H1 (cell line): ENCODE results near the gene NEDD4. TPM values are rescaled to one million over a fixed set of nuclear protein-coding genes. Genes with fewer than 3 reads are reported as not detected.

Experiments
- CEBPB ChIP-seq: IDR thresholded peaks from 2 replicates; pipeline ENCODE4 v1.6.1; 2012; ENCODE audit warnings: low read depth, low read length
- CHD1 ChIP-seq: IDR thresholded peaks from 2 replicates; pipeline ENCODE4 v1.6.1; 2012; ENCODE audit warnings: low read depth, low read length, improper control_type of control experiment
- CTCF ChIP-seq, 3 experiments: IDR thresholded peaks; 1 replicate in 2 of 3; 2 replicates in 1 of 3; pipeline versions ENCODE4 v1.5.1 to v1.6.1; 2011; ENCODE audit warnings: low read length in 3 of 3, mild to moderate bottlenecking in 3 of 3, inconsistent platforms in 2 of 3, low read depth in 1 of 3, moderate library complexity in 1 of 3; ENCODE audit not compliant: insufficient read depth in 1 of 3; ENCODE audit errors: control extremely low read depth in 1 of 3
- EP300 ChIP-seq, 2 experiments: IDR thresholded peaks; 1 replicate in 1 of 2; 2 replicates in 1 of 2; pipeline ENCODE4 v1.6.1; 2011 to 2012; ENCODE audit warnings: low read depth in 2 of 2, low read length in 2 of 2, mild to moderate bottlenecking in 2 of 2, borderline replicate concordance in 1 of 2, inconsistent platforms in 1 of 2, moderate library complexity in 1 of 2
- NRF1 ChIP-seq: IDR thresholded peaks from 2 replicates; pipeline ENCODE4 v1.6.1; 2011; ENCODE audit warnings: mild to moderate bottlenecking, low read depth, low read length, improper control_type of control experiment
- PHF8 ChIP-seq: fragments of 200-600 bp; sonication (generic); conservative IDR thresholded peaks from 2 replicates; pipeline ENCODE4 v1.7.1; 2012; ENCODE audit warnings: low read depth, mild to moderate bottlenecking, inconsistent platforms, low read length, moderate library complexity
- RBBP5 ChIP-seq: IDR thresholded peaks from 2 replicates; pipeline ENCODE4 v1.7.1; 2012; ENCODE audit warnings: low read depth, mild to moderate bottlenecking, inconsistent platforms, low read length, moderate library complexity, borderline replicate concordance
- RFX5 ChIP-seq: IDR thresholded peaks from 2 replicates; pipeline ENCODE4 v1.6.1; 2011; ENCODE audit warnings: low read depth, low read length, improper control_type of control experiment, borderline replicate concordance
- SIN3A ChIP-seq, 2 experiments: IDR thresholded peaks in 1 of 2; conservative IDR thresholded peaks in 1 of 2; 2 replicates each; pipeline ENCODE4 v1.6.1; 2011 to 2012; ENCODE audit warnings: low read length in 2 of 2, improper control_type of control experiment in 1 of 2, low read depth in 1 of 2, mild to moderate bottlenecking in 1 of 2
- SRF ChIP-seq: IDR thresholded peaks from 2 replicates; pipeline ENCODE4 v1.6.1; 2011; ENCODE audit warnings: mild to moderate bottlenecking, low read depth, low read length, moderate library complexity
- polyA plus RNA-seq, 7 experiments: library from polyadenylated mRNA; depleted of rRNA in 3 of 7; stranded (reverse) in 5 of 7; unstranded in 2 of 7; fragments of >200 nt in 5 of 7; fragments of 200-250 nt in 2 of 7; gene quantifications; 1 replicate in 5 of 7; 2 replicates in 1 of 7; 4 replicates in 1 of 7; pipeline versions ENCODE4 v1.2.1 to v1.2.3, GENCODE V29; 2011 to 2013; ENCODE audit warnings: missing spikeins in 2 of 7, mixed read lengths in 2 of 7
- total RNA-seq: library from RNA; stranded (reverse); fragmentation: NEBNext Ultra II Directional; extraction: Animal tissue kit (Norgen Biotek cat#: 25700); gene quantifications from 2 replicates; pipeline ENCODE4 v1.2.1, GENCODE V29; 2021

NEDD4 gene
- total and polyA plus RNA-seq, 2 of the 8 experiments (the other 6 are each of a cell fraction or from before 2014, with no cell fraction given), result 0.95 to 3.9 TPM

- TF ChIP-seq CTCF (IDR thresholded peaks at IDR 0.05; ENCODE audit: control extremely low read depth in 1 of 3, insufficient read depth in 1 of 3, low read depth in 1 of 3, low read length in 3 of 3), result no peak
- TF ChIP-seq SRF, result no peak
- TF ChIP-seq SIN3A (conservative IDR thresholded peaks at IDR 0.05 in 1 of 2, IDR thresholded peaks at IDR 0.05 in 1 of 2; ENCODE audit: low read depth in 1 of 2, low read length in 2 of 2), result no peak
- TF ChIP-seq EP300 (IDR thresholded peaks at IDR 0.05; ENCODE audit: borderline replicate concordance in 1 of 2, low read depth in 2 of 2, low read length in 2 of 2), result no peak
- no peak for TF ChIP-seq RBBP5
- TF ChIP-seq CHD1, result no peak
- no peak for TF ChIP-seq NRF1
- no peak for TF ChIP-seq PHF8
- TF ChIP-seq RFX5, result no peak
- no peak for TF ChIP-seq CEBPB
Measured at GRCh38 chr15:55796321-55796965, 197.0 kb downstream of the NEDD4 start (continued).
